H9 (cell line): ENCODE data around the gene SRSF7. TPM values are rescaled to one million over a fixed set of nuclear protein-coding genes. Genes with fewer than 3 reads are reported as not detected.

Source experiments
- DNase-seq: peaks from one replicate; pipeline ENCODE4 v3.0.0-alpha.2; 2017
- H2AFZ ChIP-seq: one replicate; pipeline ENCODE4 v1.6.1; 2013; ENCODE audit warnings: mild to moderate bottlenecking, low read length, control low read depth, moderate library complexity
- H2AK5ac ChIP-seq: 2 replicates; pipeline ENCODE4 v1.6.1; 2013; ENCODE audit warnings: low read length, control low read depth, mixed read lengths; ENCODE audit not compliant: insufficient read length
- H2BK120ac ChIP-seq: one replicate; pipeline ENCODE4 v1.6.1; 2013; ENCODE audit warnings: low read depth, mild to moderate bottlenecking, low read length, control low read depth, inconsistent platforms; ENCODE audit not compliant: poor library complexity, severe bottlenecking
- H2BK12ac ChIP-seq: 2 replicates; pipeline ENCODE4 v1.6.1; 2013; ENCODE audit warnings: low read length, control low read depth, mixed read lengths, low read depth; ENCODE audit not compliant: insufficient read length
- H2BK15ac ChIP-seq: 2 replicates; pipeline ENCODE4 v1.6.1; 2013; ENCODE audit warnings: low read depth, low read length, control low read depth
- H2BK20ac ChIP-seq: one replicate; pipeline ENCODE4 v1.6.1; 2013; ENCODE audit warnings: low read depth, mild to moderate bottlenecking, low read length, control low read depth, inconsistent platforms; ENCODE audit not compliant: poor library complexity, severe bottlenecking
- H2BK5ac ChIP-seq: 2 replicates; pipeline ENCODE4 v1.6.1; 2013; ENCODE audit warnings: low read length, control low read depth, mixed read lengths; ENCODE audit not compliant: insufficient read length
- H3K14ac ChIP-seq: 2 replicates; pipeline ENCODE4 v1.6.1; 2013; ENCODE audit warnings: low read length, control low read depth; ENCODE audit not compliant: insufficient read depth
- H3K18ac ChIP-seq: 2 replicates; pipeline ENCODE4 v1.6.1; 2013; ENCODE audit warnings: low read depth, mild to moderate bottlenecking, mixed read lengths, low read length, control low read depth; ENCODE audit not compliant: insufficient read length
- H3K23ac ChIP-seq: 2 replicates; pipeline ENCODE4 v1.6.1; 2013; ENCODE audit warnings: low read length, control low read depth, mixed read lengths, low read depth; ENCODE audit not compliant: insufficient read length
- H3K23me2 ChIP-seq: 2 replicates; pipeline ENCODE4 v1.6.1; 2013; ENCODE audit warnings: low read depth, mild to moderate bottlenecking, mixed read lengths, low read length, control low read depth; ENCODE audit not compliant: insufficient read length, poor library complexity, severe bottlenecking
- H3K27ac ChIP-seq: 2 replicates; pipeline ENCODE4 v1.5.1; 2013; ENCODE audit warnings: low read length, control low read depth, mixed read lengths, low read depth; ENCODE audit not compliant: insufficient read length
- H3K27me3 ChIP-seq: 2 replicates; pipeline ENCODE4 v1.6.1; 2013; ENCODE audit warnings: low read length, control low read depth, inconsistent platforms; ENCODE audit not compliant: insufficient read depth
- H3K4ac ChIP-seq: 2 replicates; pipeline ENCODE4 v1.6.1; 2013; ENCODE audit warnings: low read depth, mild to moderate bottlenecking, control low read depth, inconsistent platforms, low read length, moderate library complexity
- H3K4me1 ChIP-seq: 2 replicates; pipeline ENCODE4 v1.6.1; 2013; ENCODE audit warnings: low read length, control low read depth, inconsistent platforms; ENCODE audit not compliant: insufficient read depth
- H3K4me2 ChIP-seq: 2 replicates; pipeline ENCODE4 v1.6.1; 2013; ENCODE audit warnings: low read length, control low read depth, mixed read lengths; ENCODE audit not compliant: insufficient read length, insufficient read depth
- H3K56ac ChIP-seq: 2 replicates; pipeline ENCODE4 v1.6.1; 2013; ENCODE audit warnings: low read depth, mild to moderate bottlenecking, mixed read lengths, low read length, control low read depth; ENCODE audit not compliant: insufficient read length
- H3K79me1 ChIP-seq: 2 replicates; pipeline ENCODE4 v1.6.1; 2013; ENCODE audit warnings: low read depth, mild to moderate bottlenecking, moderate library complexity, low read length, control low read depth, inconsistent platforms; ENCODE audit not compliant: insufficient read depth, poor library complexity, severe bottlenecking
- H3K79me2 ChIP-seq: 2 replicates; pipeline ENCODE4 v1.6.1; 2013; ENCODE audit warnings: low read length, control low read depth, inconsistent platforms; ENCODE audit not compliant: insufficient read depth
- H3K9ac ChIP-seq: 2 replicates; pipeline ENCODE4 v1.6.1; 2013; ENCODE audit warnings: low read length, control low read depth, mixed read lengths; ENCODE audit not compliant: insufficient read length; ENCODE audit errors: extremely low read depth
- H3K9me3 ChIP-seq: one replicate; pipeline ENCODE4 v1.6.1; 2013; ENCODE audit warnings: low read depth, low read length, inconsistent platforms; ENCODE audit not compliant: control insufficient read depth
- H3T11ph ChIP-seq: one replicate; pipeline ENCODE4 v1.6.1; 2013; ENCODE audit warnings: mild to moderate bottlenecking, low read length, control low read depth, inconsistent platforms
- H4K20me1 ChIP-seq: one replicate; pipeline ENCODE4 v1.6.1; 2013; ENCODE audit not compliant: control insufficient read depth, insufficient read length, insufficient read depth
- H4K5ac ChIP-seq: 2 replicates; pipeline ENCODE4 v1.6.1; 2013; ENCODE audit warnings: low read depth, mild to moderate bottlenecking, mixed read lengths, low read length, control low read depth; ENCODE audit not compliant: insufficient read length
- H4K8ac ChIP-seq: replicated peaks from 2 replicates; pipeline ENCODE4 v1.6.1; 2013; ENCODE audit warnings: low read length, control low read depth, mixed read lengths, low read depth; ENCODE audit not compliant: insufficient read length
- H4K91ac ChIP-seq: 2 replicates; pipeline ENCODE4 v1.6.1; 2013; ENCODE audit warnings: low read depth, mild to moderate bottlenecking, moderate library complexity, mixed read lengths, low read length, control low read depth; ENCODE audit not compliant: insufficient read length
- H3K27ac Mint-ChIP-seq, 3 experiments: 2 replicates in 2 of 3; 3 replicates in 1 of 3; pipeline ENCODE4 v1.8.0; 2020 to 2021; ENCODE audit warnings: mixed read lengths in 3 of 3, mild to moderate bottlenecking in 1 of 3, moderate library complexity in 1 of 3
- H3K27me3 Mint-ChIP-seq: 2 replicates; pipeline ENCODE4 v1.8.0; 2021; ENCODE audit warnings: low read depth, mild to moderate bottlenecking, moderate library complexity, mixed read lengths
- H3K36me3 Mint-ChIP-seq, 3 experiments: 2 replicates in 2 of 3; 3 replicates in 1 of 3; pipeline ENCODE4 v1.8.0; 2020 to 2021; ENCODE audit warnings: low read depth in 3 of 3, mixed read lengths in 3 of 3; ENCODE audit not compliant: insufficient read depth in 1 of 3
- H3K4me1 Mint-ChIP-seq, 2 experiments: 2 replicates each; pipeline ENCODE4 v1.8.0; 2020; ENCODE audit warnings: mixed read lengths in 2 of 2
- H3K4me3 Mint-ChIP-seq, 2 experiments: 2 replicates in 1 of 2; 3 replicates in 1 of 2; pipeline ENCODE4 v1.8.0; 2020 to 2021; ENCODE audit warnings: mild to moderate bottlenecking in 2 of 2, mixed read lengths in 2 of 2, moderate library complexity in 1 of 2
- H3K9me3 Mint-ChIP-seq, 2 experiments: 2 replicates in 1 of 2; 3 replicates in 1 of 2; pipeline ENCODE4 v1.8.0; 2020; ENCODE audit warnings: mild to moderate bottlenecking in 2 of 2, mixed read lengths in 2 of 2, moderate library complexity in 1 of 2
- CTCF ChIP-seq: fragments of 200-600 bp; sonication (generic); conservative IDR thresholded peaks from 3 replicates; pipeline ENCODE4 v1.8.0; 2021; ENCODE audit warnings: antibody characterized with exemption, mild to moderate bottlenecking
- WGBS: extraction: QIAGEN DNeasy Blood & Tissue Kit; methylation state at CpG from one replicate; pipeline ENCODE4 v1.1.7; 2013; ENCODE audit warnings: missing lambda C conversion rate, low lambda C conversion rate, mixed read lengths; ENCODE audit not compliant: insufficient read length; ENCODE audit errors: extremely low coverage; 5-methylcytosine and 5-hydroxymethylcytosine counted together
- total RNA-seq: library from RNA; stranded (reverse); gene quantifications from 2 replicates; pipeline ENCODE4 v1.2.1, GENCODE V29; 2021

Gene SRSF7
- total RNA-seq, 1 experiment from 2014 or later = 576 TPM

GRCh38 chr2:38706846-38707345, 44.3 kb downstream of the SRSF7 start:
- Histone ChIP-seq H2BK15ac (no peak overlapping the region), H3T11ph (no peak overlapping the region), H2AFZ (no peak overlapping the region), H3K18ac (no peak overlapping the region), H4K5ac (no peak overlapping the region), H3K14ac (no peak overlapping the region), H3K4me2 (no peak overlapping the region), H4K20me1 (no peaks in the 10 kb centered on the region), H3K79me1 (no peaks in the 10 kb centered on the region), H2BK20ac (no peak overlapping the region), H2BK5ac (no peak overlapping the region), H3K9ac (no peak overlapping the region), H4K8ac (no peak overlapping the region), H3K27me3 (no peaks in the 10 kb centered on the region), H3K4me1 (0 out of 2 replicates have a peak, but pooled peaks cover 3% of the 10 kb centered on the region), H2BK120ac (no peak overlapping the region), H3K4ac (no peak overlapping the region), H4K91ac (no peak overlapping the region), H3K23me2 (no peaks in the 10 kb centered on the region), H3K79me2 (no peaks in the 10 kb centered on the region), H3K27ac (no peak overlapping the region), H3K23ac (no peak overlapping the region), H3K9me3 (no peaks in the 10 kb centered on the region), H3K56ac (no peak overlapping the region), H2AK5ac (no peak overlapping the region), H2BK12ac (no peak overlapping the region)
- no peak for DNase-seq
- no peak for TF ChIP-seq CTCF
- no CpG with 5 or more reads among the region's 6 CpGs for WGBS
- H3K4me3 Mint-ChIP-seq = no peak overlapping the region
- H3K27me3 Mint-ChIP-seq = no peaks in the 10 kb centered on the region; the same call in 1 of the 2 replicates
- H3K27ac Mint-ChIP-seq = 0 out of 7 replicates have a peak overlapping the region, but pooled peaks of 1 of the 3 experiments have one; percentile 43
- H3K9me3 Mint-ChIP-seq = peaks cover 2 to 4% of the 10 kb centered on the region in 2 experiments; a peak in 2 of 5 replicates
- peaks cover 3 to 6% (median 5%) of the 10 kb centered on the region in 3 experiments for H3K36me3 Mint-ChIP-seq
- H3K4me1 Mint-ChIP-seq = peaks cover 15% of the 10 kb centered on the region in 2 experiments
